Esophagus muscularis mucosa (tissue), 3 donors: ENCODE results near the gene TMEM45A.

Experiments used
- CTCF ChIP-seq, 3 experiments: fragments of 200-600 bp in 2 of 3; fragments of 450-650 bp in 1 of 3; sonication (generic) in 2 of 3; IDR thresholded peaks; one replicate each; pipeline ENCODE4 v1.5.1; 2017 to 2019; ENCODE audit warnings: antibody characterized with exemption in 3 of 3, mild to moderate bottlenecking in 2 of 3, moderate library complexity in 1 of 3
- POLR2A ChIP-seq: fragments of 450-650 bp; IDR thresholded peaks from one replicate; pipeline ENCODE4 v1.6.1; 2017; ENCODE audit warnings: antibody characterized with exemption, moderate library complexity, mild to moderate bottlenecking, low read depth
- POLR2AphosphoS5 ChIP-seq, 2 donors: sonication (generic); formaldehyde crosslinking; IDR thresholded peaks; one replicate each; pipeline ENCODE4 v1.6.1; 2017; ENCODE audit warnings: antibody characterized with exemption in 2 of 2

GRCh38 chr3:100470951-100471350 is 21.5 kb upstream of the TMEM45A start:
- TF ChIP-seq POLR2A, result no peak
- TF ChIP-seq POLR2AphosphoS5 (IDR thresholded peaks at IDR 0.05), result no peak
- no peak for TF ChIP-seq CTCF (IDR thresholded peaks at IDR 0.05)
